GM18870 (cell line): ENCODE results near the gene TSGA10IP.

Experiments used
- ATAC-seq: cut with Tn5 transposase; IDR thresholded peaks from one replicate; pipeline ENCODE4 v1.9.1; 2021; ENCODE audit warnings: moderate library complexity; ENCODE audit not compliant: unreplicated experiment

Gene TSGA10IP

DNA sequence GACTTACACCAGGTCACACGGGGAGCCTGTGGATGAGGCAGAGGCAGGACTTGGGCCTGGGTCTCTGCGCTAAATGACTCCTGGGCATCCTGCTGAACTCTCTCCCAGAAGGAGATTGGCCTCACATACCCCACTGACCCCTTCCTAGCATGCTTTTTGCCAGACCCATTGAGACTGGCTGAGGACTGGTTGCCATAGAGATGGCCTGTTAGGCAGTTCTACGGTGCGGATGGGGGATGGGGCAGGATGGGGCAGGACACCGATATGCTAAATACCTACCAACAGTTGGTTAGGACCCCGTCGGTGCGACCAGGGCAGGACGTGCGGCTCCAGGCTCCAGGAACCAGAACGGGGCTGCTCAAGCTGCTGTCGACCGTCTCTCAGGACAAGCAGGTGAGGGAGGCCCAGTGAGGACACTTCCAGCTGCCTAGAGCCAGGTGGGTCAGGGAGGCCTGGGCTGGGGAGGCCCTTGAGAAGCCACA is at the start of gene TSGA10IP:
TSGA10IP (plus strand) TSS at position 51 of the 482 bp plus-strand sequence; CDS start at position 247, 196 bp downstream.
- no peak for ATAC-seq

DNA sequence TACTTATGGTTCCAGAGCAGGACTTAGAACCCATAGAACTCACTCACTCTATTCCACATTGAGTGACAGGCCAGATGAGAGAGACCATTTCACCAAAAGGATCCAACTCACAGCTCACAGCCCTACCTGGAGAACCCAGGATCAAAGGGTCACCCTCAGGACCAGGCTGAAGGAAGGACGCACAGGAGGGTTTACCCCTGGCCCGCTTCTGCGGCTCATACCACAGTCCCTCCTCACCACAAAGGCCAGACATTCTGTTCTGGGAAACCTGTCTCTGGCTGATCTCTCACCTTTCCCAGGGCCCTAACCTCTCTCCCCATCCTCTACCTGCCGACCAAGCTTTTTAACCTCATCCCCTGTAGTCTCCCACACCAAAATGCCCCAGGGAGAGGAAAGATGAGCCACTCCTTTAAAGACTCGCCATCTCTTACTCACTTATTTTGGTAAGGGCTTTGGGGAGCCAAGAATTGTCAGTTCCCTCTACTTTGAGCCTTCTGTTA is 49.7 kb upstream of the TSGA10IP start:
- ATAC-seq = no peak

DNA sequence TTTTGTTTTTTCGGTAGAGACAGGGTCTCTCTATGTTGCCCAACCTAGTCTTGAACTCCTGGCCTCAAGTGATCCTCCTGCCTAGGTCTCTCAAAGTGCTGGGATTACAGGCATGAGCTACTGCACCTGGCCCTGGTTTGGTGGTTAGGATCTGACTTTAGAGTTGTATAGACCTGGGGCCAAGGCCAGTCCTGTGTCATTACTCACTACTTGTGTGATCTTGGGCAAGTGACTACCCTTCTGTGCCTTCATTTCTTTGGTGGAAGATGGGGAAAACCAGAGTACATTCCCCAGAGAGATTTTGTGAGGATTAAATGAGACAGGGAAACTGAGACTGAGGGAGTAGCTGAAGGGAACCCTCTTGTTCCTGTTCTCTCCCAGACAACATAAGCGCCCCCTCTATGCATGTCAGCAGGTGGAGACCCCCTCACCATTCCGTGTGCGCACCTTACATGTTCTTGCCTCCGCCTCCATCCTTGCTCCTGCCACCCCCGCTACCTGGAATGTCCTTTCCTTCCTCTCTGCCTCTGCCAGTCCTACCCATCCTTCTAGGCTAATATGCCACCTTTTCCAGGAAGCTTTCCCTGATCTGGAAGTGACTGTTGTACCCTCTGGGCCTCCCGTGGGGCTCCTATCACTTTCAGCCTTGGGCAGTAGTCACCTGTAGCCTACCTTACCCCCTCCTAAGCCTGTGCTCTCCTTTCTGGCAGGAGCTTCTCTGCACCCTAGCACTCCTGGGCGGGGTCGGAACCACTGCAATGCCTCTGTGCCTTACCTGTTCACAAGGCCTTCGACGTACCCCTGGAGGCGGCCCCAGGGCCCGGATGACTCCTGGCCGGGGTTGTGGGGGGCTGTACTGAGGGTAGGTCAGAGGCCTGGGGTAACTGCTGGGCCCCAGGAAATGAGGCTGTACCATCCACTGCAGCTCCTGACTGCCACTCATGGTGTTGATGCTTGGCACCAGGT is 49.0 kb upstream of the TSGA10IP start:
- no peak for ATAC-seq

DNA sequence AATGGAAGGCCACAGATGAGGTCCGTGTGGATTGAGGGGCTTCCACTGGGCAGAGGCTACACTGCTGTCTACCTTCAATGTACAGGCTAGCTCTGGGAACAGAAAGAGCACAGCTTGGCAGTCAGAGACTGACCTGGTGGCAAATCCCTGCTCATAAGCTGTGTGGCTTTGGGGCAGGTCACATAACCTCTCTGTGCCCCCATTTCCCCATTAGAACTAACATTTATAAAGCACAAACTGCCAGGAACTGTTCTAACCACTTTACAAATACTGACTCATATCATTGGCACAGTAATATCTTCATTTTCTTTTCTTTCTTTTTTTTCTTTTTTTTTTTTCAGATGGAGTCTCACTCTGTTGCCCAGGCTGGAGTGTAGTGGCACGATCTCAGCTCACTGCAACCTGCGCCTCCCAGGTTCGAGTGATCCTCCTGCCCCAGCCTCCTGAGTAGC is 48.2 kb upstream of the TSGA10IP start:
- no peak for ATAC-seq

- no peak for ATAC-seq
Observed at GRCh38 chr11:65898656-65899355, 46.5 kb upstream of the TSGA10IP start.

- no peak for ATAC-seq
Observed at GRCh38 chr11:65899356-65900124, 45.7 kb upstream of the TSGA10IP start.

GRCh38 chr11:65900125-65900898 is 45.0 kb upstream of the TSGA10IP start, which contains the start of gene FOSL1:
Gene FOSL1 (minus strand): TSS chr11:65900388. CDS start chr11:65900339, 49 bp downstream.
- ATAC-seq = no peak

DNA sequence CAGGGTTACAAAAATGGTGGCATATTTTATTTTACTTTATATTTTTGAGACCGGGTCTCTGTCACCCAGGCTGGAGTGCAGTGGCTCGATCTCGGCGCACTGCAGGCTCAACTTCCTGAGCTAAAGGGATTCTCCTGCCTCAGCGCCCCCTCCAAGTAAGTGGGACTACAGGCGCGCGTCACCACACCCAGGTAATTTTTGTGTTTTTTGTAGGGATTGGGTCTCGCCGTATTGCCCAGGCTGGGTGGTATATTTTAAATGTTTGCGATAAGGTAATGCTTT is 44.4 kb upstream of the TSGA10IP start:
- ATAC-seq = no peak

DNA sequence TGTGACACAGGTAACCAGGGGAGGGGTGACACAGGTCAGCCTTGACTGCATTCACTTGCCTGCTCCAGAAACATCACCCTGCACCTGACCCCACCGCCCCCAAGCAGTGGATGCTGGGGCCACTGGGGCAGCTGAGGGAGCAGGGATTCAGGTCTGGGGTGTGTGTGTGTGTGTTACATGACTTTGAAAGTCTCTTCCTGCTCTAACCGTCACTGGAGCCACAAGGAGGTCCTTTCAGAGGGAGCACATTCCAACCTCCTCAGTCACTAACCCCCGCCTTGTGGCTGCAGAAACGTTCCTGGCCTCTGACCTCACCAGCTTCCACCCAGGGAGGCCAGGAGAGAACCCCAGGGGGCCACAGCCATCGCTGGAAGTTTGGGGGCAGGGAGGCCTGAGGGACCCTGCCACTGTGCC is 42.2 kb upstream of the TSGA10IP start:
- no peak for ATAC-seq

DNA sequence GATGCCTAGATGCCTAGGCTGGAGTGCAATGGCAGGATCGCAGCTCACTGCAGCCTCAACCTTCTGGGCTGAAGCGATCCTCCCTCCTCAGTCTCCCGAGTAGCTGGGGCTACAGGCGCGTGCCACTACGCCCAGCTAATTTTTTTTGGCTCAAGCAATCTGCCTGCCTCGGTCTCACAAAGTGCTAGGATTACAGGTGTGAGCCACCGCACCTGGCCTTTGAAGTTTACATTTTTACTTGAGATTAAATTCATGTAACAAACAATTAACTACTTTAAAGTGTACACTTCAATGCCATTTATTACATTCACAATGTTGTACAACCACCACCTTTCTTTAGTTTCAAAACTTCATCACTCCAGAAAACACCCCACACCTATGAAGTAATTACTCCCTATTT is 41.6 kb upstream of the TSGA10IP start:
- no peak for ATAC-seq

DNA sequence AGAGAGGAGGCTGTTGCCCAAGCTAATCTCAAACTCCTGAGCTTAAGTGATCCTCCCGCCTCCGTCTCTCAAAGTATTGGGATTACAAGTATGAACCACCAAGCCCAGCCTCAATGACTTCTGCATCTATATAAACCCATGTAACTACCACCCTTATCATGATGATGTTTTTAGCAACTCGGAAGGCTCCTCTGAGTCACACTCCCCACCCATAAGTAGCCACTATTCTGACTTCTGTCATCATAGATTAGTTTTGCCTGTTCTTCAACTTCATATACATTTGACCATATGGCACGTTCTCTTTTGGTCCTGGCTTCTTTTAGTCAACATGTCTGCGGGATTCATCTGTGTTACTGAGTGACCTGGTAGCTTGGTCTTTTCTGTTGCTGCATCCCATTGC is 38.7 kb upstream of the TSGA10IP start:
- no peak for ATAC-seq

- no peak for ATAC-seq
Observed at GRCh38 chr11:65907878-65908277, 37.4 kb upstream of the TSGA10IP start.

- ATAC-seq = no peak
Observed at GRCh38 chr11:65911682-65912568, 33.4 kb upstream of the TSGA10IP start.

DNA sequence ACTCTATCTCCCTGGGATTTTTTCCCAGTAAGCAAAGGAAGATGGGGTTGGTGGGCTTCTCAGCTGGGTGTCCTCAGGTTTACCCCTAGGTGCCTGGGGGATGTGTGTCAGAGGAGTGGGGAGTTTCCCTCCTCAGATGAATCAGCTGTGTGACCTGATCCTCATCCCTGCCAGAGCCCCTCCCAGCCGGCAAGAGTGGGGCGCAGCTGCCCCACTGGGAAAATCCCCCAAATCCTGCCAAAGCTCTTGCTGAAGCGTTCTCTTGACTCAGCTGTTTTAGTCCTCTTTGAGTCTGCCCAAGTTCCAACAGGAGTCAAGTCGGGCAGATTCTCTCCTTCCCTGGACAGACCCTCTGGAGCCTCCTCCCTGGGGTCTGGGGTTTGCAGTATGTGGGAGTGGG is 32.4 kb upstream of the TSGA10IP start:
- ATAC-seq = no peak

GRCh38 chr11:65915101-65915820 is 30.0 kb upstream of the TSGA10IP start:
- no peak for ATAC-seq

- no peak for ATAC-seq
Observed at GRCh38 chr11:65915821-65916251, 29.4 kb upstream of the TSGA10IP start.

GRCh38 chr11:65916391-65916790 is 28.9 kb upstream of the TSGA10IP start:
- ATAC-seq = no peak

DNA sequence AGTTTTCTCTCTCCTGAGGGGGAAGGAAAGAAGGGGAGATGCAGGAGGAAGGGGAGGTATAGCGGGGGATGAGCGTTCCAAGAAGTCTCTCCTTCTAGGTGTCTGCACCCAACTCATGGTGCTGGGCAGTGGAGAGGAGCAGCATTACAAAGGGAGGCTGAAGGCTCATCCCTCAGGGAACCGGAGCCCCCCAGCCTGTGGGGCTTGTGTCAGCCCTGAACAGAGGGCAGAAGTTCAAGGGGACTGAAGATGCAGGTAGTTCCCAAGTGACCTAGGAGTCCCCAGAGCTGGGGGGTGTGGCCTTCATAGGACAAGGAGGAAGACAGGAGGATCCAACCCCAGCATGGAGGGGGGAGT is 28.2 kb upstream of the TSGA10IP start:
- no peak for ATAC-seq
